GM19099 (cell line): ENCODE data around the gene NAALADL2.

Source experiments
- POLR2A ChIP-seq: IDR thresholded peaks from 3 replicates; pipeline ENCODE4 v1.6.1; 2011; ENCODE audit warnings: low read depth; ENCODE audit not compliant: insufficient read length; ENCODE audit errors: extremely low read depth

NAALADL2 gene

DNA sequence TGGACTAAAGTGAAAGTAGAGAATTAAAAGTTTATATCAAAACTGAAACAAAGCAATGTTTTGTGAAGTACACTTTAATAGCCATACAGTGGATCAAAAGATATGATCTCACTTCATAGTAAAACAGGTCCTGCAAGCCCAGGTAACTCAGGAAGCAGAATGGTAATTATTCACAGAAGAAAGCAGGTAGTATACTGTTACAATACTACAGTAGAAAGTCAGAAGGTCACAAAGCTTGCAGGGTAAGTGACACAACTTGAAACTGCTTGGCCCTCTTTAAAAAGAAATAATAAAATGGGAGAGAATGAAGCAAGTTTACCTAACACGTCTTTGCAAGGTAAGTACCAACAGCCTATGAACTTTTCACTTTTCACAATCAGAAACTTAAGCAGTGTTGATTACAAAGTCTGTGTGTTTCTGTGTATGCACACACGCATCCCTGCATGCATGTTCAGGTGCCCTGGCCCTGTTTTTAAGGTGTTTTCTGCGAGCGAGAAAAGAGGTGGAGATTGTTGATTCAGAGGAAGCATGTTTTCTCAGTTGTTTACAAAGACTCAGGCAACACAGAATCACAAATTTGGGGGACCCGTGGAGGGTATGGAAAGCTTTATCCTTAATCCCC is at the start of gene NAALADL2:
TSS of gene NAALADL2 (plus strand) at position 221 of the 622 bp plus-strand sequence.
- TF ChIP-seq POLR2A, result no peak

DNA sequence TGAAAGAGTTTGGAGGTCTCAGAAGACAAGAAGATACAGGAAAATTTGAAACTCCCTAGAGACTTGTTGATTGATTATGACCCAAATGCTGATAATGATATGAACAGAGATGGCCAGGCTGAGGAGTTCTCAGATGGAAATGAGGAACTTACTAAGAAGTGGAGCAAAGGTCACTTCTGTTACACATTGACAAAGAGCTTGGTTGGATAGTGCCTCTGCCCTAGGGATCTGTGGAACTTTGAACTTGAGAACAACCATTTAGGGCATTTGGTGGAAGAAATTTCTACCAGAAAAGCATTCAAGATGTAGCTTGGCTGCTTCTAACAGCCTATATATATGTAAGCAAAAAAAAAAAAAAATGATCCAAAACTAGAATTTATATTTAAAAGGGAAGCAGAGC is 48.9 kb upstream of the NAALADL2 start:
- no peak for TF ChIP-seq POLR2A

DNA sequence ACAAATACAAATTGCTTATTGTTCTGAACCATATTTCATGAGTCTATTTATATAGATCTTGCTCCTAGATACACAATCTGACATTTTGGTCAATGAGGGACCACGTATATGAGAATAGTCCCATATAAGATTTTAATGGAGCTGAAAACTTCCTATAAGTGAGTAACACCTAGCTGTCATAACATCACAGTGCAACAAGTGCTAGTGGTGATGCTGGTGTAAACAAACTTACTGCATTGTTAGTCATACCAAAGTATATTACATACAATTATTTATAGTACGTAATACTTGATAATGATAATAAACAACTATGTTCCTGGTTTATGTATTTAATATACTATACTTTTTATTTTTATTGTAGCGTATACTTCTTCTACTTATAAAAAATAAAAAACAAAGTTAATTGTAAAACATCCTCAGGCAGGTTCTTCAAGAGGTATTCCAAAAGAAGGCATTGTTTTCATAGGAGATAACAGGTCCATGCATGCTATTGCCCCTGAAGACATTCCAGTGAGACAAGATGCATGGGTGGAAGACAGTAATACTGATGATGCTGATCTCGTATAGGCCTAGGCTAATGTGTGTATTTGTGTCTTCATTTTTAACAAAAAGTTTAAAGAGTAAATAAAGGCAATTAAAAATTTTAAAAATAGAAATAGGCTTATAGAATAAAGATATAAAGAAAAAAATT is 46.8 kb upstream of the NAALADL2 start:
- TF ChIP-seq POLR2A, result no peak

DNA sequence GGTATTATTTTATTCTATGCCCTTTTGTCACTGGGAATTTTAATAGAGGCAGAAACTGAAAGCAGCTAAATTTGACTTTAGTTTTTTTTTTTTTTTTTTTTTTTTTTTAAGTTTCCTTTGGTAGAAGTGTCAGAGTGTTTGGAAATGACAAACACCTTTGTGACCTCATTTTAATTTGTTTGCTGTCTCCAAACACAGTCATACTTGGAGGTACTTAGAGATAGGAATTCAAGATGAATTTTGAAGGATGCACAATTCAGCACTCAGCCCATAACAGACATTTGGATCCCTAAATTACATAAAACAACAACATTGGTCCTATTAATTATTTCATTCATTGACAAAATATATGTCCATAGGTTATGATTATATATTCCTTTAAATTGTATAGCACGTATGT is 43.4 kb upstream of the NAALADL2 start:
- TF ChIP-seq POLR2A, result no peak

DNA sequence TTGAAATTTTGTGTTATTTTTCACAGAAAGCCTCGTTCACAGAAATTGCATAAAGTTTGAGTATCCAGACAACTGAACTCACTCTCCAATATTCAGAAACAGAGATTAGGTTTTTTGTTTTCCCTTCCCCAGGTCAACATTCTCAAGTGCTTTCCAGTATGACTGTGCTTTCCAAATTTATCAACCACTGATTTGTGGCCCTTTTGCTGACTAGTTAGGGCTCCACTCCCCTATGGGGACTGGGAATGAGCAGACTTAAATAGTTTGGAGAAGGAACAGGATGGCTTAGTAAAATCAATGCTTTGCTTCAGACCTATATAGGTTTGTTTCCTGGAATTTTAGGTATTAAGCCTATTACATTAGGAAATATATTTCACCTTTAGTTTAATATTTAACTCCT is 38.2 kb upstream of the NAALADL2 start:
- TF ChIP-seq POLR2A, result no peak

DNA sequence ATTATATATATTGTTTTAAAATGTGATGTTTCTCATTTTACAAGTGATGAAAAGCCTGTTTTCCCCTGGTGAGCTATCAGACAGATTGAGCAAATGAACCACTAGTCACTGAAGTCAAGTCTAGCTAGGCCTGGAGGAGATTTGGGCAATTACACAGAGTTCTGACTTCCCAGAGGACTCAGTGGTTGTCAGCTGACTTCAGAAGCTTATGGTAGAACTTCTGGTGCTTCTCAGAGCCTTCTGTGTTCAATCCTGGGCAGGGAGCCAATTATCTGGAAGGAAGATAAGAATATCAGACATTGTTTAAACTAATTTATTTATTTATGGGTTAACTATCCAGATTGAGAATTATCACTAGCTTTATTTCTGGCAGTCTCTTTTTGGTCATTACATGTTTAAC is 37.7 kb upstream of the NAALADL2 start:
- no peak for TF ChIP-seq POLR2A

DNA sequence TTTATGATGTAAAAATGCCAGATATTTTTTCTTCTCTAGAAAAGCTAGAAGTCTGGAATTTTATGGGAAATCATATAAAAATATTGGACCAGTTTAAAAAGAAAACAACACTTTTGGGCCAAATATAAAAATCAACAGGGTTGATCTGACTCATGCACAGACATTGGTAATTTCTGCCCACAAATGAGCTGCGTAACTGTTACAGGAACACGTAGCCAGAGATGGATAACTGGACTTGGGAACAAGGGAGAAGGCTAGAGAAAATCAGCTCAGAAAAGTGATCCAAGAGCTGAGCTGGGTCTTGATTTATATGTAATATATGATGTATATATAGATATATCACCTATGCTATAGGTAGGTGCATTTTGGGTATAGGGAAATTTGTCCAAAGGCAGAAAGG is 36.8 kb upstream of the NAALADL2 start:
- no peak for TF ChIP-seq POLR2A

DNA sequence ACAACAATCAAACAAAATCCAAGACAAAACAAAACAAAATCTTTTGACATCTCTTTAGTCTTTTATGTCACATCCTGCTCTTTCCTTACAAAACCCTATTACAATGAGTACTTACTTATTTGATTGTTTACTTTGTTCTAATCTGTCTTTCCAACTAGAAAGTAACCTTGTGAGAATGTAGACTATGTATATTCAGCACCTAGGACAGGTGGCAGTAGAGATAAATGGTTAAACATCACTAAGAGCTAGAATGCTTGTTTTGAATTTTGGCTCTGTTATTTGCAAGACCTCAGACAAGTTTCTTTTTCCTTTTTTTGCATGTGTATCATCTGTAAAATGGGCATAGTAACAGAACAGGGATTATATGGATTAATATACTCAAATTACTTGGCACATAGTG is 33.1 kb upstream of the NAALADL2 start:
- no peak for TF ChIP-seq POLR2A

DNA sequence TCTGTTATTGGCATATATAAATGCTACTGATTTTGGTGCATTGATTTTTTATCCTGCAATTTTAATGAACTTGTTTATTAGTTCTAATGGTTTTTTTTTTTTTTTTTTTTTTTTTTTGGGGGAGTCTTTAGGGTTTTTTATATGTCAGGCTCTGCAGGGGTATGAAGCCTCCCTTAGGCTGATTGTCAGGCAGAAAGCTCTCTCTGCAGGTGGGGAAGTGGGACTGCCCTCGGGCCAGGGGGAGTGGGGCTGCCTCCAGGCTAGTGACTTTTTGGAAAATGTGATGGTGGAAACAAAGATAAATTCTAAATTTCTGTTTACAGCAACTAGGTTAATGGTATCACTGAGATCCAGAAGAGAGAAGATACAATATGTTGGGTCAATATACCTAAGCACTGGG is 14.4 kb upstream of the NAALADL2 start:
- no peak for TF ChIP-seq POLR2A

DNA sequence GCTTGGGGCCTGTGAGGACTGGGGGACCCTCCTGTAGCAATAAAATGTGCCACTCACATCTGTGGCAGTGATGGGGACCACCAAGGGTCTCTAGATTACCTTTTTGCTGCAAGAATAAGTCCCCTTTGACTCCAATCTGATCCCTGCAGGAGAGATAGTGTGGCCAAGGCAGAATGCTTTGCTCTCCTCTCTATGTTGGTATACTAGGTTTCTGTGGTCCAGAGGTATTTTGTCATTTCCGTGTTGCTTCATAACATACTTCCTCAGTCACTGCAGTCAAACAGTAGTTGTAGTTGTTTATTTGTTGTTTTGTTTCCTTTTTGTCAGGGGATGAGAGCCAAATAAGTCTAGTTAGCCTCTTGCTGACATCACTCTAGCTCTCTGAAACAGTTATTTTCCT is 13.1 kb upstream of the NAALADL2 start:
- TF ChIP-seq POLR2A, result no peak

DNA sequence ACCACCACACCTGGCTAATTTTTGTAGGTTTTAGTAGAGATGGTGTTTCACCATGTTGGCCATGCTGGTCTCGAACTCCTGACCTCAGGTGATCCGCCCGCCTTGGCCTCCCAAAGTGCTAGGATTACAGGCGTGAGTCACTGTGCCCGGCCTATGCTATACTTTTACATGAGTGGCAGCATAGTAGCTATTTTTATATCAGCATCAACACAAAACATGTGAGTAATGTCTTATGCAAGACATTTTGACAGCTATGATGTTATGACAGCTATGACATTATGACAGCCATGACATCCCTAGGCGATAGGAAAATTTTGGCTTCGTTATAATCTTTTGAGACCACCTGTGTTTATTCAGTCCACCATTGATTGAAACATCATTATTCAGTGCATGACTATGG is 4.1 kb upstream of the NAALADL2 start:
- no peak for TF ChIP-seq POLR2A

DNA sequence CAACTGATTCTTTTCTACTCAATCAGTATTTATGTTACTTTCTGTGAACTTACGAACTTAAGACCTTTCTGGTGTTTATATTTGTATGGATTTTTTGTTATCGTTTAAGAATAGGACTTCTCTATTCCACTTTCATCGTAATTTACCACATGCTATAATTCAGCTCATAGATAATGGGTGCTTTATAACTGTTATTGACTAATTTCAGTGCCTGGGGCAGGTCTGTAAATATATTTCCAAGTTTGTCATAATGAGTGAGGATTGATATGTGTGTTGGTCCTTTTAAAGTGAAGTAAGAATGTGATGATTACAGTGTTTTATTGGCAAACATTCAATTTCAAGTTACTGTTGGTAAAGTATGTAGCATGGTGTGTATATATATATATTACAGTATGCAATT is 1.8 kb upstream of the NAALADL2 start:
- no peak for TF ChIP-seq POLR2A

DNA sequence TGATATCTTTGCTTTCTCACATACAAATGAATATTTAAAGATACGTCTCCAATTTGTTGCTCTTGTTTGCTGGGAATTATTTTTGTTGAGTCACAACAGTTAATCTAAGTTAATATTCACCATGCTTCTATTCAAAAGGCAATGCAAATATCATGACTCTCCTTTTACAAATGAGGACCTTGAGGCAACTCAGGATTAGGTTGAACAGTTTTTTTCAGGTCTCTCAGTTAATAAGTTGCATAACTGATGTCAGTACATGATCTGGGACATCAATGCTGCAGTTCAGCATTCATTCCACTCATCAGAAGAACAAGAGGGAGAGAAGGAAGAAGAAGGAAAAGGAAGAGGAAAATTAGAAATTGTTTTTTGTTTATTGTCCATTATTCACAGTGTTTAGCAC is 781 bp upstream of the NAALADL2 start:
- TF ChIP-seq POLR2A, result no peak

DNA sequence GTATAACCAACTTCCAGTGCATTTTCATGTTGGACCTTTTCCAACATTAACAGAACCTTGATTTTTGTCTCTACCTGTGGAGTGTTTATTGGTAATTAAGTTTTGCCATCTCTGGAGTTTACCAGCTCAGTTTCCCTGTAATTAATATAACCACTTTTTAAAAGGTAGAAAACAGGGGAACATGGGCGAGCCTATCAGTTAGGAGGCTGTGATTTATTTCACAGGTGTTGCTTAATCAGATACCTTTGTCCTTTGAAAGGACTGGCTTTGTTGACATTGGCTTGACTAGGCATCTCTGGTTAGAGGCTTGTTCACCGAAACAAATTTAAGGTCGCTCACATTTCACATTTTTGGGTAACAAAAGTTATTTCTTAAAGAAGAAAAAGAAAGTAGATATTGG is 622 bp downstream of the NAALADL2 start:
- TF ChIP-seq POLR2A, result no peak

DNA sequence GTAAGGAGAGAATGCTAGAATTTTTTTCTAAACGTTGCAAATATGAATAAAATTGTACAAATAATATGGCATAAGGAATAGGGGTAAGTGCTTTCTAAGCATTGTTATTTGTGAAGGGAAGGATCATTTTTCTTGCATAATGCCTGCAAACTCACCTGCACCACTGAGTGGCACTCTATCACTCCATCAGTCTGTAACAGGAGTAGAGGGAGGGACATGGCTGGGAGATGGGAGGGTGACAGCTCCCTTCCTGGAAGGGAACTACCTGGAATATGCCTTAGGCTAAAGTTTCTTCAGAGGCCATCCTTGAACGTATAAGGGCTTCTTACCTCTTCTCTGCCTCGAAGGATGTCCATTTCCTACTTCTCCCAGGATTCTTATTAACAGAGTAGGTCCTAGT is 3.0 kb downstream of the NAALADL2 start:
- TF ChIP-seq POLR2A, result no peak

DNA sequence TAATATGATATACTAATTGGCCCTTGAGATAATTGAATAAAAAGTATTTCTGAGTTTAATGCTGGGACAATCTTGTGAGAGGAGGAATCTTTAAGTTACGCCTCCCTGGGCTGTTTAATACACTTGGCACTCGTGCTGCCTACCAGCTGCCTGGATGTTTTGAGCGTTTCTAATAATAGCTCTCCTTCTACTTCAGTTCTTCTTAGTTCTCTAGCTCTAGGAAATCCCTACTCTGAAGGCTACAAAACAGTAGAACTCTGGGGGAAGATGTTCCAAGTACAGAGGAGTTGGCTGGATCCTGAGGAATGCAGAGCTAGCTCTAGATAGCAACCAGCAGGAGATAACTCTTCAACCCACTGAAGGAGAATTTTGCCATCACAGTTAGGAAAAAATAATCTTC is 3.5 kb downstream of the NAALADL2 start:
- TF ChIP-seq POLR2A, result no peak

DNA sequence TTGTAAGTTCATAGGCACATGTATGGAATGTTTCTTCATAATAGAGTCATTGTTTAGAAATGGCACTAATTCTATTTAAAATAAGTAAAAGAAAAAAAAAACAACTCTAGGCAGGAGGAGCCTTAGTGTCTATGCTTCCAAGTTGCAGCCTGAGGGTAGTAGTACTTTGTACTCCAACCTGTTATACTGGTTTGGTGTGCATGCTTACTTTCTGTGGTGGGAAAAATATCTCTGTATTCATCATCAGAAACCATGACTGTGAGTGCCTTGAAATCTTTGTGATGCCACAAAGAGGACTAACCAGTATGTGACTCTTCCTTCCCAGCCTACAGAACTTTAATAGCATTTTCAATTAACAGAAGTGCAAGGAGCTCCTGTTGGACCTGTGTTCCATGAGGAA is 4.4 kb downstream of the NAALADL2 start:
- no peak for TF ChIP-seq POLR2A
